HepG2 (cell line): ENCODE data around the gene PXMP2.

Experiments used
- ESRRA ChIP-seq: sonication (generic); formaldehyde crosslinking; IDR thresholded peaks from 2 replicates; pipeline ENCODE4 v1.5.1; 2020; ENCODE audit warnings: mild to moderate bottlenecking, low read depth, missing genetic modification reagents
- EZH2 ChIP-seq: conservative IDR thresholded peaks from 2 replicates; pipeline ENCODE4 v1.6.1; 2012; ENCODE audit warnings: mild to moderate bottlenecking, low read depth, low read length, moderate library complexity
- MXD4 ChIP-seq: IDR thresholded peaks from 2 replicates; pipeline ENCODE4 v1.6.1; 2016; ENCODE audit warnings: mild to moderate bottlenecking, missing biosample characterization, missing genetic modification reagents
- MXI1 ChIP-seq: IDR thresholded peaks from 3 replicates; pipeline ENCODE4 v1.6.1; 2012; ENCODE audit warnings: low read depth, low read length, inconsistent platforms, borderline replicate concordance
- RBFOX2 ChIP-seq: fragments of 200-400 bp; formaldehyde crosslinking; IDR thresholded peaks from 2 replicates; pipeline ENCODE4 v1.6.1; 2017; ENCODE audit warnings: low read depth, mild to moderate bottlenecking, low read length
- SRF ChIP-seq: IDR thresholded peaks from 2 replicates; pipeline ENCODE4 v1.6.1; 2011; ENCODE audit warnings: mild to moderate bottlenecking, low read depth, low read length, moderate library complexity
- SUZ12 ChIP-seq: fragments of 150-350 bp; IDR thresholded peaks from 2 replicates; pipeline ENCODE4 v1.6.1; 2014; ENCODE audit warnings: low read depth, low read length
- TAF1 ChIP-seq: sonication (generic); formaldehyde crosslinking; IDR thresholded peaks from 2 replicates; pipeline ENCODE4 v1.4.0; 2020; ENCODE audit warnings: missing genetic modification reagents
- ZNF253 ChIP-seq: sonication (generic); formaldehyde crosslinking; IDR thresholded peaks from 2 replicates; pipeline ENCODE4 v1.8.0; 2022; ENCODE audit warnings: mild to moderate bottlenecking, missing genetic modification reagents, borderline replicate concordance
- ZNF337 ChIP-seq: sonication (generic); formaldehyde crosslinking; IDR thresholded peaks from 2 replicates; pipeline ENCODE4 v1.5.1; 2020; ENCODE audit warnings: missing genetic modification reagents, low read depth, mild to moderate bottlenecking, borderline replicate concordance
- TF ChIP-seq, protein P1 (sequence below): sonication (generic); formaldehyde crosslinking; IDR thresholded peaks from 2 replicates; pipeline ENCODE4 v1.5.0; 2020; ENCODE audit warnings: missing genetic modification reagents

DNA sequence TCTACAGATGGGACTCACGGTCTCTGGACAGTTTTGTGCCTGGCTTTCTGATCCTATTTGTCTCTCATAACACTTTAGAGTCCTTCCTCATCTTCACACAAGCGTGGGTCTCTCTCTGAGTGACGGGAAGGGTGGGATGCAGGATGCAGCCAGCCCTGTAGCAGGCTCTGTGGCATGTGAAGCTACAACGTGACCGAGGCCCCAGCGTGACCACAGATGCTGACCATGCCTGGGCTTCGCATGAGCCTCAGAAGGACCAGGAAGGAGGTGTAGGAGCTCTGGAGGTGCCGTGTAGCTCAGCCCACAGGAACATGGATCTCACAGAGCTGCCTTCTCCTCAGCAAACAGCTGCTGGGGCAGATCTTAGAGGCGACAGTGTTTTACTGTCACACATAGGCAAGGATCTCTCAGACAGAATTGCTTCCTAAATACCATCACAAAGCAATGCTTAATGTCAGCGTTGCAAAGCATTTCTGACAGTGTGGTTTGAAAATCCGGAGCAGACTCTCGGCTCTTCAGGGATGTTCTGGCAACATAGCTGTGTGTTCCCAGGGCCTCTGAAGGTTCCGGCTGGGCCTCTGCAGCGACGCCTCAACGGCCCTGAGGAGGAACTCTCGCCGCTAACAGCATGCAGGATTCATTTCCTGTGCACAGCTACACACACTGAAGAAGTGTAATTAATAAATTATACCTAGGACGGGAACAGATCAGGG lies 52.4 kb downstream of the PXMP2 start:
- TF ChIP-seq SRF = no peak
- no peak for TF ChIP-seq ESRRA (CRISPR knock-in tag)
- TF ChIP-seq, protein P1, sequence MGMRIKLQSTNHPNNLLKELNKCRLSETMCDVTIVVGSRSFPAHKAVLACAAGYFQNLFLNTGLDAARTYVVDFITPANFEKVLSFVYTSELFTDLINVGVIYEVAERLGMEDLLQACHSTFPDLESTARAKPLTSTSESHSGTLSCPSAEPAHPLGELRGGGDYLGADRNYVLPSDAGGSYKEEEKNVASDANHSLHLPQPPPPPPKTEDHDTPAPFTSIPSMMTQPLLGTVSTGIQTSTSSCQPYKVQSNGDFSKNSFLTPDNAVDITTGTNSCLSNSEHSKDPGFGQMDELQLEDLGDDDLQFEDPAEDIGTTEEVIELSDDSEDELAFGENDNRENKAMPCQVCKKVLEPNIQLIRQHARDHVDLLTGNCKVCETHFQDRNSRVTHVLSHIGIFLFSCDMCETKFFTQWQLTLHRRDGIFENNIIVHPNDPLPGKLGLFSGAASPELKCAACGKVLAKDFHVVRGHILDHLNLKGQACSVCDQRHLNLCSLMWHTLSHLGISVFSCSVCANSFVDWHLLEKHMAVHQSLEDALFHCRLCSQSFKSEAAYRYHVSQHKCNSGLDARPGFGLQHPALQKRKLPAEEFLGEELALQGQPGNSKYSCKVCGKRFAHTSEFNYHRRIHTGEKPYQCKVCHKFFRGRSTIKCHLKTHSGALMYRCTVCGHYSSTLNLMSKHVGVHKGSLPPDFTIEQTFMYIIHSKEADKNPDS (CRISPR knock-in tag) = no peak
- TF ChIP-seq ZNF337 = no peak
- no peak for TF ChIP-seq MXD4 (CRISPR knock-in tag)
- no peak for TF ChIP-seq TAF1 (CRISPR knock-in tag)
- TF ChIP-seq RBFOX2 = no peak
- TF ChIP-seq EZH2 = no peak
- no peak for TF ChIP-seq SUZ12
- no peak for TF ChIP-seq MXI1
- no peak for TF ChIP-seq ZNF253
